DOHH2 (cell line): ENCODE data around the gene APOA1.

Experiments
- H3F3A ChIP-seq: fragments of 200-600 bp; sonication (generic), shearing (Covaris generic); 2 replicates; pipeline ENCODE4 v1.6.0; 2016; ENCODE audit warnings: antibody characterized with exemption, mild to moderate bottlenecking; ENCODE audit not compliant: control insufficient read depth, insufficient read depth
- H3K27ac ChIP-seq: fragments of 200-600 bp; sonication (generic); 2 replicates; pipeline ENCODE4 v1.5.1; 2014; ENCODE audit warnings: low read depth, mild to moderate bottlenecking, low read length, moderate library complexity
- H3K27me3 ChIP-seq: fragments of 200-600 bp; sonication (generic); 2 replicates; pipeline ENCODE4 v1.6.1; 2014; ENCODE audit warnings: mild to moderate bottlenecking, low read length, mixed read lengths; ENCODE audit not compliant: control insufficient read depth
- H3K36me3 ChIP-seq: fragments of 200-600 bp; sonication (generic); 2 replicates; pipeline ENCODE4 v1.6.1; 2014; ENCODE audit warnings: mild to moderate bottlenecking, low read length, moderate library complexity, mixed read lengths; ENCODE audit not compliant: control insufficient read depth
- H3K4me1 ChIP-seq: fragments of 200-600 bp; sonication (generic); 2 replicates; pipeline ENCODE4 v1.6.1; 2014; ENCODE audit warnings: mild to moderate bottlenecking, low read length, mixed read lengths; ENCODE audit not compliant: control insufficient read depth
- H3K4me2 ChIP-seq: fragments of 200-600 bp; sonication (generic); 2 replicates; pipeline ENCODE4 v1.6.0; 2014; ENCODE audit warnings: mild to moderate bottlenecking, low read length, moderate library complexity
- H3K4me3 ChIP-seq: fragments of 200-600 bp; sonication (generic); 2 replicates; pipeline ENCODE4 v1.5.1; 2014; ENCODE audit warnings: mild to moderate bottlenecking, low read length, mixed read lengths
- H3K79me2 ChIP-seq: fragments of 200-600 bp; sonication (generic); 2 replicates; pipeline ENCODE4 v1.6.1; 2014; ENCODE audit warnings: mild to moderate bottlenecking, low read length, mixed read lengths; ENCODE audit not compliant: control insufficient read depth
- H3K9me2 ChIP-seq: fragments of 200-600 bp; sonication (generic); replicated peaks from 2 replicates; pipeline ENCODE4 v1.6.1; 2014; ENCODE audit warnings: mild to moderate bottlenecking, low read length, mixed read lengths; ENCODE audit not compliant: control insufficient read depth
- H3K9me3 ChIP-seq: fragments of 200-600 bp; sonication (generic); 2 replicates; pipeline ENCODE4 v1.6.1; 2014; ENCODE audit warnings: antibody characterized with exemption, low read length, mixed read lengths; ENCODE audit not compliant: control insufficient read depth, insufficient read depth
- H4K20me1 ChIP-seq: fragments of 200-600 bp; sonication (generic); 2 replicates; pipeline ENCODE4 v1.6.0; 2014; ENCODE audit warnings: low read depth, mild to moderate bottlenecking, antibody characterized with exemption, low read length, moderate library complexity; ENCODE audit not compliant: control insufficient read depth, insufficient read depth
- CTCF ChIP-seq: fragments of 200-600 bp; sonication (generic); IDR thresholded peaks from one replicate; pipeline ENCODE4 v1.5.1; 2014; ENCODE audit warnings: antibody characterized with exemption, mild to moderate bottlenecking, low read depth, low read length; ENCODE audit not compliant: poor library complexity, severe bottlenecking
- EZH2phosphoT487 ChIP-seq: fragments of 200-600 bp; sonication (generic); IDR thresholded peaks from 2 replicates; pipeline ENCODE4 v1.6.1; 2017; ENCODE audit warnings: borderline replicate concordance, mild to moderate bottlenecking, antibody characterized with exemption, low read length, moderate library complexity, mixed read lengths

Gene APOA1

GRCh38 chr11:116787786-116788486, 49.5 kb downstream of the APOA1 start, which contains the start of gene ZPR1:
Gene ZPR1 (minus strand): TSS chr11:116788023. CDS start chr11:116787990, 33 bp downstream.
- no peak for TF ChIP-seq CTCF
- TF ChIP-seq EZH2phosphoT487 = no peak
- Histone ChIP-seq H3K27ac (no peak within 1 kb of the TSS), H3K4me1 (peaks cover 21% of the 10 kb centered on the region)

GRCh38 chr11:116787436-116787785, 50.0 kb downstream of the APOA1 start:
- Histone ChIP-seq H3K9me3 (no peaks in the 10 kb centered on the region), H3K36me3 (peaks cover 53% of the 10 kb centered on the region), H3K4me1 (peaks cover 21% of the 10 kb centered on the region), H3K27ac (no peak overlapping the region), H3K79me2 (peaks cover 28% of the 10 kb centered on the region), H3K27me3 (no peaks in the 10 kb centered on the region), H3K9me2 (no peaks in the 10 kb centered on the region), H3K4me2 (peak overlapping the region; percentile 77), H4K20me1 (no peaks in the 10 kb centered on the region), H3F3A (no peaks in the 10 kb centered on the region), H3K4me3 (peak overlapping the region; percentile 95)
- TF ChIP-seq CTCF (no peak), EZH2phosphoT487 (no peak)

More at GRCh38 chr11:116787786-116788486, 49.5 kb downstream of the APOA1 start, which contains the start of gene ZPR1:
- Histone ChIP-seq H3K4me3 (peak within 1 kb of the TSS; percentile 95), H3K27me3 (no peaks in the 10 kb centered on the region), H4K20me1 (no peaks in the 10 kb centered on the region), H3F3A (no peaks in the 10 kb centered on the region), H3K36me3 (peaks cover 48% of the 10 kb centered on the region), H3K9me3 (no peaks in the 10 kb centered on the region), H3K79me2 (peaks cover 28% of the 10 kb centered on the region), H3K4me2 (peak within 1 kb of the TSS; percentile 77), H3K9me2 (no peaks in the 10 kb centered on the region)

DNA sequence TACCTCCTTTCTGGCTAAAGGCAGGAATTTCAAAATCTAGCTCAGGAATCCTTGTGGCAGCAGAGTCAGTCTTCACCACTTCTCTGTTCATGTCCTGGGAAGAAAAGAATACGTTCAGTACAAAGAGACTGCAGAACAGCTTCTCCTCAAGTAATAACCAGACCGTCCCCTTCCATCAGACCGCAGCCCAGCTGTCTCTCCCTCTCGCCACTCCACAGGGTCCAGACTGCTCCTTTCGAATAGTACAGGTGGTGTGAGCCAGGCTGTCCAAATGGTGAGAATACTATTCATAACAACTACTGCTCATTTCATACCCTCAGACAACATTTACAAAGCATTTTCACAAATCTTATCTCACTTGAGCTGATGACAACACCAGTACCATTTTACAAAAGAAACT, 50.5 kb downstream of the APOA1 start:
- H3K4me3 ChIP-seq = peak overlapping the region; percentile 95
- peak overlapping the region; percentile 77 for H3K4me2 ChIP-seq
- H3K9me3 ChIP-seq = no peaks in the 10 kb centered on the region
- no peak overlapping the region for H3K27ac ChIP-seq
- H3K36me3 ChIP-seq = peaks cover 57% of the 10 kb centered on the region
- peaks cover 28% of the 10 kb centered on the region for H3K79me2 ChIP-seq
- TF ChIP-seq EZH2phosphoT487 = no peak
- TF ChIP-seq CTCF = no peak
- no peaks in the 10 kb centered on the region for H3K9me2 ChIP-seq
- no peaks in the 10 kb centered on the region for H4K20me1 ChIP-seq
- H3K4me1 ChIP-seq = peaks cover 21% of the 10 kb centered on the region
- H3K27me3 ChIP-seq = no peaks in the 10 kb centered on the region
- H3F3A ChIP-seq = no peaks in the 10 kb centered on the region
